HG02588 (cell line): ENCODE measurements around the gene KIAA1671.
"Not testable (repeated sequence)": the region's sequence is repeated elsewhere in the genome, so short reads cannot be mapped to it uniquely, and the experiment has no call there.

Experiments used
- ATAC-seq: cut with Tn5 transposase; IDR thresholded peaks from one replicate; pipeline ENCODE4 v1.9.1; 2021; ENCODE audit warnings: mild to moderate bottlenecking, moderate library complexity; ENCODE audit not compliant: unreplicated experiment

Gene KIAA1671

DNA sequence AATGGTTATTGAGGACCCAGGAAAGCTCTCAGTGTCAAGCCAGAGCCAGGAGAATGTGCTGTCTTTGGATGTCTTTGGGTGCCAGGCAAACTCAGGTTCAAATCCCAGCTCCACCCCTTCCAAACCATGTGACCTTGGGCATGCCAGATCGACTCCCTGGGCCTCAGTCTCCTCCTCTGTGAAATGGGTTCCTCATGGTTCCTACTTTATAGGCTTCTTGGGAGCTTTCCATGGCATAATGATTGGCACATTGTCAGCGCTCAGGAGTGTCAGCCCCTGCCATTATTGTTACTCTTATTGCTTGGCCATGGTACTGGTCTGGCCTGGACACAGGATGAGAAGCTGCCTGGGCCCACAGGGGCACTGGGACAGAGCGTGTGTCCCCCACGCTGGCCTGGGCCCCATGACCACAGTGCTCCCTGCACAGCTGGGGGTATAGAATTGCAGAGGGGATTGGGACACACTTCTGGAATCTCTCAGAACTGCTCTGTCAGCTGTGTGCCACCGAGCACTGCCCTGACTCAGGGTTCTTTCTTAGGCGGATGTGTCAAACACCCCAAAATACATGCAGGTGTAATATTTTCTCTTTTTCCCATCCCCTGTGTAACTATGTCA is 209.5 kb downstream of the KIAA1671 start:
- ATAC-seq, result no peak

GRCh38 chr22:25162561-25162960 is 210.0 kb downstream of the KIAA1671 start:
- no peak for ATAC-seq

GRCh38 chr22:25165785-25166184 is 213.3 kb downstream of the KIAA1671 start:
- ATAC-seq, result no peak

DNA sequence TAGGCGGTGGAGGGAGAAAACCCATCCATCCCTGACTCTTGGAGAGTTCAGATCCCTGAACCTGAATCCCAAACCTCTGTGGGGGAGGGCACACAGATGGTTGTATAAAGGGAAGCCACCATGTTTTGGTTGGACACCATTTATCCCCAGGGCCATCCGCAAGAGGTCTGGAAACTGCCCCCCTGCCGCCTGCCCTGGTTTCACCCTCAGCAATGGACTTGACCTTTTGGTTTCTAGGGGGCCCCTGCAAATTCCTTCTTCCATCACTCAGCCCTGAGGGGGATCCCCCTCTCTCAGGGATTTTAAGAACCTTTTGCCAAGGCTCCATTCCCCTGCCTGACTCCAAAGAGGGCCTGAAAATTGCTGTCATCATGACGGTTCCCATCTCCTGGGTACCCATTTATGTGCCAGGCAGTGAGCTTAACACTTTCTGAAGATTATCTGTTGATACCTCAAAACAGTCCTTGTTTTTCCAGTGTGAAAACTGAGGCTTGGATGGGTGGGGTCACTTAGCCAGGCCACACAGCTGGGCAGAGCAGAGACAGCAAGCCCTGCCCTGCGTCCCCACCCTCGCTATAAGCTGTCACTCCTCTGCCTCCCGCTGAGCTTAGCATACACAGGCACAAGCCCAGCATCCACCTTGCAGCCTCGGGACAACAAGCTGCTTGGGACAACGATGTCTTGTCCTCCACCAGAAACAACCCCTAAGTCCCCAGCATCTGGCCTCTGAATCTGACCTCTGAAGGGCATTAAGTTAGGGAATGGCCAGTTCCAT is 213.9 kb downstream of the KIAA1671 start:
- ATAC-seq, result no peak

GRCh38 chr22:25167082-25167481 is 214.6 kb downstream of the KIAA1671 start:
- ATAC-seq, result no peak

GRCh38 chr22:25167834-25168601 is 215.5 kb downstream of the KIAA1671 start:
- ATAC-seq, result no peak

GRCh38 chr22:25169278-25170031 is 216.9 kb downstream of the KIAA1671 start:
- no peak for ATAC-seq

DNA sequence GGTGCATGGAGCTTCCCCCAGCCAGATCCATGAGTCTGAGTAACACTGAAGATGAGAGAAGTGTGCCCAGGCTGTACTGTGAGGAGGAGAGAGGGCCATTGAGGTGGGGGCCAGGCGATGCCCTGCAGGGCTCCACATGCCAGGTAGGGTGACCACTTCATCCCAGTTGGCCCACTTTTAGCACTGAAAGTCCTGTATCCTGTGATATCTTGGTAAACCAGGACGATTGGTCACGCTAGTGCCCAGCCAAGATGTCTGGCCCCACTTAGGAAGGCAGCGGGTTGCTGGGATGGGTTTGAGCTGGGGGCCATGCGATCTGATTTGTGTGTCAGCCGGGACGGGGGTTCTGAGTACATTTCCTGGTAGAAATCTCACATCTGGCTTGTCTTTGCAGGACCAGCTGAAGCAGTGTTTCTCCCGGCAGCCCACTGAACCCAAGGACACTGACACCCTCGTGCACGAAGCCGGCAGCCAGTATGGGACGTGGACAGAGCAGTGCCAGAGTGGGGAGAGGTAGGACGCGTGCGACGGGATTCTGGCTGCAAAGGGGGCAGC is 218.0 kb downstream of the KIAA1671 start:
- no peak for ATAC-seq

DNA sequence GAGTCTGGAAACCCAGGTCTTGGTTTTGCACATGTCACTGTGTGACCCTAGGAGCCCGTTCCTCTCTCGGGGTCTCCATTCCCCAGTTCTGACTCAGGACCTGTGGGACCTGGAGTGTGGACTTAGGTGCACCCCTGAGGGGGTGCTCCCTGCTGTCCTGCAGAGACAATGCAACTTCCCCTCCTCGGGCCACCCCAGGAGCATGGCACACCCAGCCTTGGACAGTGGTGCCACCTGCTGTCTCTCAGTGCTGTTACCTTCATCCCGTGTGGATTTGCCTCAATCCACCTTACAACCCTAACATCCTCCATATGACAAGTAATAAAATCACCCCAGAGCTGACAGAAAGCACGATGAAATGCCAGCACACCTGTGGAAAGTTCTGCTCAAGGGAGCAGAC is 219.6 kb downstream of the KIAA1671 start:
- ATAC-seq, result no peak

DNA sequence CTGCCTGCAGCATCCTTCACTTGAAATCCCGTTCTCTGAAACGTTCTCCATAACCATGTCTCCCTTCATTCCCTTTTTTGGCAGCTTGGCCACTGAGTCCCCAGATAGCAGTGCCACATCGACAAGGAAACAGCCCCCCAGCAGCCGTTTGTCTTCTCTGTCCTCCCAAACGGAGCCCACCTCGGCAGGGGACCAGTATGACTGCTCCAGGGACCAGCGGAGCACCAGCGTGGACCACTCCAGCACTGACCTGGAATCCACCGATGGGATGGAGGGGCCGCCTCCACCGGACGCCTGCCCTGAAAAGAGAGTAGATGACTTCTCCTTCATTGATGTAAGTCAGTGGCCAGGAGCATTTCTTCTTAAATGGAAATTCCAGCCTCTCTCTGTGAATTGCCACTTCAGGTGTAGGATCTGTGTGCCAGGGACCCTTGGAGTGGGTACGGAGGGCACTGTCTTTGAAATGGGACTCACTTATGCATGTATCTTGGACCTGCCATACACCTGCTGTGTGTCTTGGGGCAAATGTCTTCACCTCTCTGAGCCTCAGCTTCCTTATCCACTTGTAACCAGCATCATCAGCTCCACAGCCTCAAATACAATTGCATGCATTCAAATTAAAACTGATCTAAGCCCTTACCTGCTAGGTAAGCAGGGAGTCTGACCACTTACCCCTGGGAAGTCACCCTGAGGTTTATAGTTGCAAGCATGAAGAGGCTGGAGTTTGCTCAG is 221.8 kb downstream of the KIAA1671 start:
- no peak for ATAC-seq

DNA sequence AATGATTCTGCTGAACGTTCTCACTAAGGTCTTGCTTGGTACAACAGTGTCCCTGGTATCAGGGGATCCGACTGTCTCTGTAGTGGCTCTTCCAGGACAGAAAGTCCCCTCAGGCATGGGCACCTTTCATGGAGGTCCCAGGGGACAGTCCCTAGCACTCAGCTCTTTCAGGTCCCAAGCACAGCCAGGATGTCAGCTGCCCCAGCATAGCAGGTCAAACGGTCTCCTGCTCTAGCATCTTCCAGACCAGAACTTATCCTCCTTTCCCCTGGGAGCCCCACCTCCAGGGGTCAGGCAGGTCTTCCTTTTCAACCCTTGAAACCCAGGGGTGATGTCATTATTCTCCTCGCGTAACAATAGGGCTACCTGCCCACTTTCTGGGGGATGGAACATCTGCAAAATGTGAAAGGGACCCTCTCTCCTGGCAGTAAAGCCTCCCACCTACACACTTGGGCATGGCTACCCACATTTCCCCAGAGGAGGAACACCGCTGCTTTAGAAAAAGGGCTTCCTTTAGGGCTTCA is 222.4 kb downstream of the KIAA1671 start:
- no peak for ATAC-seq

DNA sequence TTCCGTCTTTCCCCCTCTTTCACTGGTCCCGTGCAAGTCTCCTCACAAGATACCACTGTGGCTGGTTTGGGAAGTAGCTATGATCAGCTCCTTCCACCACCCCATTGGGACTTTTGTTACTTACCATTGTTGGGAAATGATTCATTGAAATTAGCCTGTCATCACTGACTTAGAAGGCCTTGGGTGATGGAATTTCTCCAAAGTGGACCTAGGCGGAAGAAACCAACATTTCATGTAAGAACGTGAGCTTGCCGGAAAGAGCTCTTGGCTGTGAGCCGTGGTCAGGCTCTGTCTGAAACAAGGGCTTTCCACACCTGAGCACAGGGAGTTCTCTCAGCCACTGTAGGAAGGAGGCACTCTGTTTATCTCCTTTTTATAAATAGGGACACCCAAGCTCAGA is 223.7 kb downstream of the KIAA1671 start:
- ATAC-seq, result no peak

DNA sequence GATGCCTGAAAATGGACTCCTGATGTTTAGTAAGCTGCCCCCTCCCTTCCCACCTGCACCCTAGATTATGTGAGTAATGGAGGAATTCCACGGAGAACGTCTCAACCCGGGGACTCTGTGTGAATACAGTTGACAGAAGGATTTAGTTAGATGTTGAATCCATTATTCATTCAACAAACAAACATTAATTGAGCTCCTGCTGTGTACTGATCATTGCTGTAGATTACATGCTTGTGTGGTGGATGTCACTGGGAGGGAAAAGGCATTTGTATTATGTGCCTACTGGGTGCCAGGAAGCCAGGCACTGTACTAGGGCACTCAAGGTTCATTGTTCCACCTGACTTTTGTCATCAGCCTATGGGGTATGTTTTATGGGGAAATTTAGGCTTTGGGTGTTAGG is 224.3 kb downstream of the KIAA1671 start:
- ATAC-seq, result no peak

DNA sequence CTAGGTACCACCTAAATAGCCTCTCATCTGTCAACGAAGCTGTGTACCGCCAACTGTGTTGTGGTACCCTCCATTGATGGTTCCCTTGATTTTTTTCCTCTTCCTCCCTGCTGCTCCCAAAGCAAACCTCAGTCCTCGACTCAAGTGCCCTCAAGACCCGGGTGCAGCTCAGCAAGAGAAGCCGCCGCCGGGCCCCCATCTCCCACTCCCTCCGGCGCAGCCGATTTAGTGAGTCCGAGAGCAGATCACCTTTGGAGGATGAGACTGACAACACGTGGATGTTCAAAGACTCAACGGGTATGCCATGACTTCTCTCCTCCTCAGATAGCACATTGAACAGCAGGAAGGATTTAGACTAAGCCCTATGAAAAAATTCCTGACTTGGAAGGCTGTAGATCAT is 224.7 kb downstream of the KIAA1671 start:
- no peak for ATAC-seq

GRCh38 chr22:25177895-25178294 is 225.4 kb downstream of the KIAA1671 start:
- ATAC-seq, result no peak

GRCh38 chr22:25178348-25178747 is 225.8 kb downstream of the KIAA1671 start:
- ATAC-seq, result not testable (repeated sequence)

DNA sequence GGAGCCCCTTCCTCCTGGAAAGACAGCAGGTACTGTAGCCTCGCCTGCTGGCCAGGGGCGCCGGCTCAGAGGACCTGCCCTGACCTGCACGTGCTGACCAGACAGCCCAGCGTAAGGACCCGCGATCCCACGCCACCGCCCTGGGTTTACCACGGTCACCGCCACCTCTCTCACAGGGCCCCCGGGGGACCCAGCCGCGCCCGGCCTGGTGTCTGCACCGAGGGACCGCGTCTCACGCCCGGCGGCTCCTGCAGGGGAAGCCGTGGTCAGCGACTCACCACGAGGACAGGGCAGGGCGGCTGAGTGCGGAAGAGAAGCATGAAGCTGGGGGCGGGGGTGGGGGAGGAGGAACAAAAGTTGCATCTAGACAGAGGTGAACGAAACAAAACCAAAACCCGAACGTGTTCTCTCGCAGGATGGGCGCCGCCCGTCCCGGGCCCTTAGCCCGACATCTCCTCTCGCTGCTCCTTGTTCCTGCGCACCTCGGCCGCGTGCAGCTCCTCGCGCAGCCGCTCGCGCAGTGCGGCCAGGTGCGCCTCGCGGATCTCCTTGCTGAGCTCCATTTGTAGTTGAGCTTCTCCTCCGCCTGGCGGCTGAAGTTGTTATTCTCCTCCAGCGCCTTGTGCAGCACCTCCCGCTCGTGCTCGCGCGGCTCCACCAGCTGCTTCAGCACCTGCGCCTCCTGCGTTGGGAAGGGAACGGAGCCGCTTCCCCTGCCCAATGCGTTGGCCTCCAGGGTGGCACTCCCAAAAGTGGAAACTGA is 226.5 kb downstream of the KIAA1671 start:
- not testable (repeated sequence) for ATAC-seq

- ATAC-seq, result no peak
Observed at GRCh38 chr22:25182131-25183110, 229.9 kb downstream of the KIAA1671 start.
